HCT116 (cell line): ENCODE measurements around the gene PDE4B. TPM values are rescaled to one million over a fixed set of nuclear protein-coding genes. Genes with fewer than 3 reads are reported as not detected.

Source experiments
- ATAC-seq: fragments of 200-7000 bp; cut with Tn5 transposase; 2 replicates; pipeline ENCODE4 v1.9.1; 2020; ENCODE audit warnings: mild to moderate bottlenecking, moderate library complexity
- BruUV-seq: library from RNA; stranded (reverse); fragments of 400-500 nt; replicated peaks from 2 replicates; lab custom pipeline; 2021; lab: Mats Ljungman, UMichigan
- CTCF ChIA-PET: fragments of 300-600 bp; sonication (Branson Sonifier 250); formaldehyde crosslinking; loops from one replicate; lab custom pipeline; 2021; ENCODE audit warnings: antibody characterized with exemption; lab: Charles Lee
- POLR2A ChIA-PET: fragments of 300-600, 350-600 bp; sonication (Branson Sonifier 250); formaldehyde crosslinking; loops from one replicate; lab custom pipeline; 2021; ENCODE audit warnings: antibody characterized with exemption; lab: Charles Lee
- RAD21 ChIA-PET, 2 experiments: fragments of 300-600 bp; sonication (Branson Sonifier 250); formaldehyde crosslinking; loops; one replicate each; lab custom pipeline; 2023; ENCODE audit warnings: low total read pairs in 2 of 2; ENCODE audit not compliant: uncharacterized antibody in 2 of 2, unreplicated experiment in 2 of 2, low non-redundant PET in 1 of 2; lab: Charles Lee
- DNase-seq: peaks from one replicate; pipeline ENCODE4 v3.0.0-alpha.2; 2010; ENCODE audit warnings: low read depth, low spot score
- H2AFZ ChIP-seq: fragments of 200-600 bp; shearing (Covaris generic), sonication (generic); 2 replicates; pipeline ENCODE4 v1.6.1; 2017; ENCODE audit warnings: low read depth, mixed run types, mixed read lengths, antibody characterized with exemption, low read length; ENCODE audit not compliant: poor library complexity, severe bottlenecking
- H3K27ac ChIP-seq: 2 replicates; pipeline ENCODE4 v1.5.1; 2012; ENCODE audit warnings: low read depth, low read length
- H3K27me3 ChIP-seq: fragments of 200-600 bp; sonication (generic); 2 replicates; pipeline ENCODE4 v1.6.1; 2016; ENCODE audit warnings: mixed run types, low read length, mixed read lengths; ENCODE audit not compliant: insufficient read depth
- H3K36me3 ChIP-seq, 2 experiments: fragments of 200-500 bp in 1 of 2; fragments of 200-600 bp in 1 of 2; sonication (Bioruptor generic) in 1 of 2; sonication (generic) in 1 of 2; 2 replicates each; pipeline versions ENCODE4 v1.5.1 to v1.6.1; 2014 to 2016; ENCODE audit warnings: low read length in 2 of 2, inconsistent platforms in 1 of 2, mixed read lengths in 1 of 2, mixed run types in 1 of 2; ENCODE audit not compliant: insufficient read depth in 2 of 2, control insufficient read depth in 1 of 2
- H3K4me1 ChIP-seq, 2 experiments: fragments of 200-600 bp in 1 of 2; sonication (generic) in 1 of 2; 2 replicates each; pipeline versions ENCODE4 v1.5.1 to v1.6.1; 2012 to 2017; ENCODE audit warnings: low read length in 2 of 2, inconsistent platforms in 1 of 2, mild to moderate bottlenecking in 1 of 2, mixed read lengths in 1 of 2, mixed run types in 1 of 2, moderate library complexity in 1 of 2; ENCODE audit not compliant: insufficient read depth in 2 of 2, control insufficient read depth in 1 of 2
- H3K4me2 ChIP-seq: fragments of 200-600 bp; sonication (generic); 2 replicates; pipeline ENCODE4 v1.6.1; 2017; ENCODE audit warnings: mixed run types, low read length, mixed read lengths
- H3K4me3 ChIP-seq, 2 experiments: fragments of 200-600 bp in 1 of 2; sonication (generic) in 1 of 2; replicated peaks in 1 of 2; 2 replicates each; pipeline ENCODE4 v1.5.1; 2011 to 2016; ENCODE audit warnings: low read length in 2 of 2, control low read depth in 1 of 2, low read depth in 1 of 2, mild to moderate bottlenecking in 1 of 2, mixed read lengths in 1 of 2, mixed run types in 1 of 2
- H3K79me2 ChIP-seq: fragments of 200-600 bp; sonication (generic); 2 replicates; pipeline ENCODE4 v1.6.1; 2017; ENCODE audit warnings: mild to moderate bottlenecking, mixed run types, low read length, moderate library complexity, mixed read lengths; ENCODE audit not compliant: insufficient read depth
- H3K9ac ChIP-seq: fragments of 200-600 bp; sonication (generic); 2 replicates; pipeline ENCODE4 v1.6.1; 2016; ENCODE audit warnings: low read length, mixed read lengths
- H3K9me2 ChIP-seq: fragments of 200-600 bp; sonication (generic), shearing (Covaris generic); 2 replicates; pipeline ENCODE4 v1.6.1; 2017; ENCODE audit warnings: mixed run types, mild to moderate bottlenecking, moderate library complexity; ENCODE audit not compliant: insufficient read depth
- H3K9me3 ChIP-seq, 2 experiments: fragments of 200-500 bp in 1 of 2; fragments of 200-600 bp in 1 of 2; sonication (Bioruptor generic) in 1 of 2; sonication (generic) in 1 of 2; 2 replicates each; pipeline ENCODE4 v1.6.1; 2014 to 2017; ENCODE audit warnings: low read length in 2 of 2, mixed read lengths in 2 of 2, inconsistent platforms in 1 of 2, low read depth in 1 of 2, mild to moderate bottlenecking in 1 of 2, mixed run types in 1 of 2, moderate library complexity in 1 of 2; ENCODE audit not compliant: control insufficient read depth in 1 of 2, insufficient read depth in 1 of 2
- H4K20me1 ChIP-seq: fragments of 200-600 bp; sonication (generic), shearing (Covaris generic); 2 replicates; pipeline ENCODE4 v1.6.1; 2017; ENCODE audit warnings: mixed run types, mild to moderate bottlenecking, moderate library complexity; ENCODE audit not compliant: insufficient read depth
- CEBPB ChIP-seq: IDR thresholded peaks from 2 replicates; pipeline ENCODE4 v1.6.1; 2012; ENCODE audit warnings: low read depth
- ELF1 ChIP-seq: IDR thresholded peaks from 2 replicates; pipeline ENCODE4 v1.6.1; 2012; ENCODE audit warnings: low read depth, borderline replicate concordance
- EZH2 ChIP-seq: fragments of 200-600 bp; sonication (generic); IDR thresholded peaks from 2 replicates; pipeline ENCODE4 v1.6.1; 2017; ENCODE audit warnings: antibody characterized with exemption, mixed run types
- EZH2phosphoT487 ChIP-seq: fragments of 200-600 bp; IDR thresholded peaks from 2 replicates; pipeline ENCODE4 v1.6.1; 2018; ENCODE audit warnings: antibody characterized with exemption, borderline replicate concordance
- JUND ChIP-seq: IDR thresholded peaks from 2 replicates; pipeline ENCODE4 v1.6.1; 2012
- SIN3A ChIP-seq: IDR thresholded peaks from 2 replicates; pipeline ENCODE4 v1.6.1; 2012; ENCODE audit warnings: low read depth
- SP1 ChIP-seq: IDR thresholded peaks from 2 replicates; pipeline ENCODE4 v1.6.1; 2012; ENCODE audit warnings: low read depth
- SRF ChIP-seq: IDR thresholded peaks from 2 replicates; pipeline ENCODE4 v1.6.1; 2012; ENCODE audit warnings: low read depth
- TCF7L2 ChIP-seq: IDR thresholded peaks from 2 replicates; pipeline ENCODE4 v1.7.0; 2011; ENCODE audit warnings: borderline replicate concordance, inconsistent platforms; ENCODE audit not compliant: insufficient read depth, insufficient read length; ENCODE audit errors: extremely low read depth
- YY1 ChIP-seq: IDR thresholded peaks from 2 replicates; pipeline ENCODE4 v1.6.1; 2011; ENCODE audit warnings: low read length, low read depth, moderate library complexity, mild to moderate bottlenecking; ENCODE audit not compliant: insufficient replicate concordance; ENCODE audit errors: extremely low read depth
- ZFX ChIP-seq: fragments of 450-650 bp; IDR thresholded peaks from 2 replicates; pipeline ENCODE4 v1.6.1; 2017
- ZNF274 ChIP-seq: fragments of 200-500 bp; sonication (Bioruptor generic); IDR thresholded peaks from 2 replicates; pipeline ENCODE4 v1.6.1; 2014; ENCODE audit warnings: mild to moderate bottlenecking, low read depth, low read length, inconsistent platforms
- intact Hi-C: fragments of 100-400 bp; cut with micrococcal nuclease; formaldehyde crosslinking; loops from 2 replicates; pipeline ENCODE4 v1.10.0; 2022
- total RNA-seq: library from RNA; stranded (reverse); gene quantifications from one replicate; pipeline ENCODE4 v1.2.1, GENCODE V29; 2021; ENCODE audit not compliant: unreplicated experiment
- TF ChIP-seq, protein P1 (sequence below): IDR thresholded peaks from 2 replicates; pipeline ENCODE4 v1.6.1; 2012
- TF ChIP-seq, protein P2 (sequence below): IDR thresholded peaks from 2 replicates; pipeline ENCODE4 v1.6.1; 2011; ENCODE audit warnings: mild to moderate bottlenecking, low read length, moderate library complexity; ENCODE audit not compliant: insufficient replicate concordance; ENCODE audit errors: extremely low read depth
- TF ChIP-seq, protein P3 (sequence below), 3 experiments: fragments of 200-600 bp in 1 of 3; sonication (generic) in 1 of 3; IDR thresholded peaks in 2 of 3; conservative IDR thresholded peaks in 1 of 3; 2 replicates each; pipeline ENCODE4 v1.5.1; 2012 to 2017; ENCODE audit warnings: low read depth in 2 of 3, low read length in 2 of 3, antibody characterized with exemption in 1 of 3, borderline replicate concordance in 1 of 3, control low read depth in 1 of 3, mild to moderate bottlenecking in 1 of 3, mixed read lengths in 1 of 3, mixed run types in 1 of 3, moderate library complexity in 1 of 3; ENCODE audit not compliant: insufficient read depth in 1 of 3

The PDE4B gene
- total RNA-seq, 1 experiment from 2014 or later: 76.9 TPM

DNA sequence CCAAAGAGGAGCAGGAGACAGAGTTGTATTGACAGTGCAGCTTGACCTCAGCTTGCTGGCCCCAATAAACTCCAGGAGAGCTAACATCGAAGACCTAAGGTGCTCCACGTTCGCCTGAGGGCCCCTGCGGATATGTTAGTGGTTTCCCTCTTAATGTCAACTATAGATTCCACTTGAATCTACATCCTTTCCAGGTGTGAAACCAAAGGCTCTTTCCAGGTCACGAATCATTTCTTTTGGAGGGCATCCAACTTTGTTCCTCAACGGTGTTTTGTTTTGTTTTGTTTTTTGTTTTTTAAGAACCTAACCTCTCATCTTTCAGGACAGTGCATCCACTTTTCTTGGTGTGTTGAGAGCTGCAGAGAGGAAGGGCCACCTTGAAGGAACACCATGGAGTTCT is 473.7 kb downstream of the PDE4B start:
- POLR2A ChIA-PET: interaction anchor here (0.7 to 1.2 kb wide), 2 partner anchors 66 to 80 kb away, joined by 3 read pairs; no protein-coding TSS in a partner anchor
- ATAC-seq (peak; percentile 59), DNase-seq (peak; percentile 66)
- Histone ChIP-seq H2AFZ (no peak overlapping the region), H3K4me1 (peaks cover 82 to 98% of the 10 kb centered on the region in 2 experiments), H3K4me3 (peak overlapping the region in 1 of 2 experiments; percentile 6; a peak in 1 of 4 replicates), H3K9me2 (no peaks in the 10 kb centered on the region), H3K79me2 (no peaks in the 10 kb centered on the region), H3K4me2 (peak overlapping the region; percentile 58), H3K36me3 (no peaks in the 10 kb centered on the region), H3K9me3 (no peaks in the 10 kb centered on the region), H4K20me1 (no peaks in the 10 kb centered on the region), H3K27ac (peak overlapping the region; percentile 96), H3K9ac (peak overlapping the region; percentile 51), H3K27me3 (no peaks in the 10 kb centered on the region)
- CTCF ChIA-PET: interaction anchor here (1.0 kb wide), 1 partner anchor 238 kb away, joined by 3 read pairs; no protein-coding TSS in a partner anchor
- RAD21 ChIA-PET: no interaction called here
- intact Hi-C loops: no loop called here
- BruUV-seq: no TSS peak
- peak; percentile 29; the same call in 1 of the 2 replicates for TF ChIP-seq CEBPB
- 0 out of 2 replicates have a peak, but pooled peaks have one; percentile 5 for TF ChIP-seq SRF
- TF ChIP-seq, protein P1, sequence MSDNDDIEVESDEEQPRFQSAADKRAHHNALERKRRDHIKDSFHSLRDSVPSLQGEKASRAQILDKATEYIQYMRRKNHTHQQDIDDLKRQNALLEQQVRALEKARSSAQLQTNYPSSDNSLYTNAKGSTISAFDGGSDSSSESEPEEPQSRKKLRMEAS: peak; percentile 21; the same call in 1 of the 2 replicates
- no peak for TF ChIP-seq ZNF274
- peak; percentile 49 for TF ChIP-seq JUND
- no peak for TF ChIP-seq SIN3A
- TF ChIP-seq SP1: peak; percentile 73

DNA sequence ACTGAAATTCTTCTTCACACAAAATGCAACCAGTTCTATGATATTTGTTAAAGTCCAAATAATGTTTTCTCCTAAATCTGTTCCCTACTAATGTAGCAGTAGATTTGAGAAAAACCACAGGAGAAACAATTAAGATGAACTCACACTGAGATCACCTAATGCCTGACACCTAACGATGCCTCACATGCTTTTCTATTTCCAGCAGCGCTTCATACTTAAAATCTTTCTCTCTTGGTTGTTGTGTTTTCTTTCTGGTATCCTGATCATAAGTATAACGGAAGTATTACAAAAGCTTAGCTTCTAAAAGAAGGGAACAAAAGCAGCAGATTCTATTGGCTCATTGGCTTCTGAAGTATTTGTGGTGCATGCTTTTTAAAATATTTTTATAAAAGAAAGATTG is 474.1 kb downstream of the PDE4B start:
- H3K27ac ChIP-seq: peak overlapping the region; percentile 96
- BruUV-seq: TSS peak; percentile 37
- H3K9me2 ChIP-seq: no peaks in the 10 kb centered on the region
- no peaks in the 10 kb centered on the region for H3K9me3 ChIP-seq
- no peaks in the 10 kb centered on the region for H4K20me1 ChIP-seq
- H3K4me3 ChIP-seq: peak overlapping the region in 1 of 2 experiments; percentile 6; a peak in 1 of 4 replicates
- intact Hi-C loops: no loop called here
- ChIA-PET CTCF (interaction anchor here (1.0 kb wide), 1 partner anchor 237 kb away, joined by 3 read pairs; no protein-coding TSS in a partner anchor), RAD21 (no interaction called here), POLR2A (no interaction called here)
- H3K36me3 ChIP-seq: no peaks in the 10 kb centered on the region
- no peaks in the 10 kb centered on the region for H3K79me2 ChIP-seq
- DNase-seq (no peak), ATAC-seq (peak; percentile 9)
- H2AFZ ChIP-seq: no peak overlapping the region
- H3K4me2 ChIP-seq: peak overlapping the region; percentile 58
- no peaks in the 10 kb centered on the region for H3K27me3 ChIP-seq
- H3K9ac ChIP-seq: peak overlapping the region; percentile 51
- H3K4me1 ChIP-seq: peaks cover 82 to 98% of the 10 kb centered on the region in 2 experiments
- TF ChIP-seq YY1 (peak; percentile 12), JUND (peak; percentile 14; the same call in 1 of the 2 replicates), ELF1 (no peak), SIN3A (peak; percentile 44; the same call in 1 of the 2 replicates), EZH2 (no peak), ZFX (no peak), TCF7L2 (no peak), EZH2phosphoT487 (no peak)
- TF ChIP-seq, protein P1: no peak; the same call in none of the 2 replicates
- TF ChIP-seq, protein P2, sequence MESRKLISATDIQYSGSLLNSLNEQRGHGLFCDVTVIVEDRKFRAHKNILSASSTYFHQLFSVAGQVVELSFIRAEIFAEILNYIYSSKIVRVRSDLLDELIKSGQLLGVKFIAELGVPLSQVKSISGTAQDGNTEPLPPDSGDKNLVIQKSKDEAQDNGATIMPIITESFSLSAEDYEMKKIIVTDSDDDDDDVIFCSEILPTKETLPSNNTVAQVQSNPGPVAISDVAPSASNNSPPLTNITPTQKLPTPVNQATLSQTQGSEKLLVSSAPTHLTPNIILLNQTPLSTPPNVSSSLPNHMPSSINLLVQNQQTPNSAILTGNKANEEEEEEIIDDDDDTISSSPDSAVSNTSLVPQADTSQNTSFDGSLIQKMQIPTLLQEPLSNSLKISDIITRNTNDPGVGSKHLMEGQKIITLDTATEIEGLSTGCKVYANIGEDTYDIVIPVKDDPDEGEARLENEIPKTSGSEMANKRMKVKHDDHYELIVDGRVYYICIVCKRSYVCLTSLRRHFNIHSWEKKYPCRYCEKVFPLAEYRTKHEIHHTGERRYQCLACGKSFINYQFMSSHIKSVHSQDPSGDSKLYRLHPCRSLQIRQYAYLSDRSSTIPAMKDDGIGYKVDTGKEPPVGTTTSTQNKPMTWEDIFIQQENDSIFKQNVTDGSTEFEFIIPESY: no peak
- TF ChIP-seq, protein P3, sequence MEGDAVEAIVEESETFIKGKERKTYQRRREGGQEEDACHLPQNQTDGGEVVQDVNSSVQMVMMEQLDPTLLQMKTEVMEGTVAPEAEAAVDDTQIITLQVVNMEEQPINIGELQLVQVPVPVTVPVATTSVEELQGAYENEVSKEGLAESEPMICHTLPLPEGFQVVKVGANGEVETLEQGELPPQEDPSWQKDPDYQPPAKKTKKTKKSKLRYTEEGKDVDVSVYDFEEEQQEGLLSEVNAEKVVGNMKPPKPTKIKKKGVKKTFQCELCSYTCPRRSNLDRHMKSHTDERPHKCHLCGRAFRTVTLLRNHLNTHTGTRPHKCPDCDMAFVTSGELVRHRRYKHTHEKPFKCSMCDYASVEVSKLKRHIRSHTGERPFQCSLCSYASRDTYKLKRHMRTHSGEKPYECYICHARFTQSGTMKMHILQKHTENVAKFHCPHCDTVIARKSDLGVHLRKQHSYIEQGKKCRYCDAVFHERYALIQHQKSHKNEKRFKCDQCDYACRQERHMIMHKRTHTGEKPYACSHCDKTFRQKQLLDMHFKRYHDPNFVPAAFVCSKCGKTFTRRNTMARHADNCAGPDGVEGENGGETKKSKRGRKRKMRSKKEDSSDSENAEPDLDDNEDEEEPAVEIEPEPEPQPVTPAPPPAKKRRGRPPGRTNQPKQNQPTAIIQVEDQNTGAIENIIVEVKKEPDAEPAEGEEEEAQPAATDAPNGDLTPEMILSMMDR (IDR thresholded peaks at IDR 0.05 in 2 of 3, conservative IDR thresholded peaks at IDR 0.05 in 1 of 3; ENCODE audit: borderline replicate concordance in 1 of 3, insufficient read depth in 1 of 3, low read depth in 2 of 3, low read length in 2 of 3): no peak
